Fibroblast of pulmonary artery (primary cell): ENCODE data around the gene KCNQ5.

ENCODE experiments used
- DNase-seq: peaks from one replicate; pipeline ENCODE4 v3.0.0-alpha.2; 2010; ENCODE audit warnings: low read depth
- H3K4me3 ChIP-seq: replicated peaks from 2 replicates; pipeline ENCODE4 v1.5.1; 2011; ENCODE audit warnings: low read depth, mild to moderate bottlenecking, control low read depth, low read length, moderate library complexity
- TF ChIP-seq, protein P1 (sequence below): IDR thresholded peaks from 2 replicates; pipeline ENCODE4 v1.5.1; 2011; ENCODE audit warnings: mild to moderate bottlenecking, control low read depth, low read length, inconsistent platforms; ENCODE audit errors: missing control alignments

The KCNQ5 gene

DNA sequence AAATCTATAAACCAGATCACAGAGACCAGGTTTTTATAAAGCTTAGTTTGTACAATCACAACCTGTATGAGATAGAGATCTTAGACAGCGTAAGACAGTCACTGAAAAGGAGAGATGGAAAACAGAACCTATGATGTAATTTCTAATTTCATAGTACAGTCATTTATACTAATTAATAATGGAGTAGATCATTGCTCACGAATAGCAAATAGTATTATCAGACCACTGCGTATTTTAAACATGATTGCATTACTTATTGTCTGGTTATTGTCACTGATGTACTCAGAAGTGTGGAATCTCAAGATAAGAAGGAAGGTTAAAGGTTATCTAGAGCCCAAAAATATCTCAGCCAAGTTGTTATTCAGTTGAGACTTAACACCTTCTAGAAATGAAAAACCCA, 487.8 kb downstream of the KCNQ5 start:
- H3K4me3 ChIP-seq, result no peak overlapping the region
- no peak for DNase-seq
- TF ChIP-seq, protein P1, sequence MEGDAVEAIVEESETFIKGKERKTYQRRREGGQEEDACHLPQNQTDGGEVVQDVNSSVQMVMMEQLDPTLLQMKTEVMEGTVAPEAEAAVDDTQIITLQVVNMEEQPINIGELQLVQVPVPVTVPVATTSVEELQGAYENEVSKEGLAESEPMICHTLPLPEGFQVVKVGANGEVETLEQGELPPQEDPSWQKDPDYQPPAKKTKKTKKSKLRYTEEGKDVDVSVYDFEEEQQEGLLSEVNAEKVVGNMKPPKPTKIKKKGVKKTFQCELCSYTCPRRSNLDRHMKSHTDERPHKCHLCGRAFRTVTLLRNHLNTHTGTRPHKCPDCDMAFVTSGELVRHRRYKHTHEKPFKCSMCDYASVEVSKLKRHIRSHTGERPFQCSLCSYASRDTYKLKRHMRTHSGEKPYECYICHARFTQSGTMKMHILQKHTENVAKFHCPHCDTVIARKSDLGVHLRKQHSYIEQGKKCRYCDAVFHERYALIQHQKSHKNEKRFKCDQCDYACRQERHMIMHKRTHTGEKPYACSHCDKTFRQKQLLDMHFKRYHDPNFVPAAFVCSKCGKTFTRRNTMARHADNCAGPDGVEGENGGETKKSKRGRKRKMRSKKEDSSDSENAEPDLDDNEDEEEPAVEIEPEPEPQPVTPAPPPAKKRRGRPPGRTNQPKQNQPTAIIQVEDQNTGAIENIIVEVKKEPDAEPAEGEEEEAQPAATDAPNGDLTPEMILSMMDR, result no peak

DNA sequence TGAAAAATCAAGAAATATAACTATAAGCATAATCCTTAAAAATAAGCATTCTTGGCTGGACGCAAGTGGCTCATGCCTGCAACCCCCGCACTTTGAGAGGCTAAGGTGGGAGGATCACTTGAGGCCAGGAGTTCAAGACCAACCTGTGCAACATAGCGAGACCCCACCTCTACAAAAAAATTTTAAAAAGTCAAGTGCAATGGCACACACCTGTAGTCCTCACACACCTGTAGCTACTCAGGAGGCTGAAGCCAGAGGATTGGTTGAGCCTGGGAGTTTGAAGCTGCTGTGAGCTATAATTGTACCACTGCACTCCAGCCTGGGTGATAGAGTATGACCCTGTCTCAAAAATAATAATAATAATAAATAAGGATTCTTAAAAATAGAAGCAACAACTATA, 494.5 kb downstream of the KCNQ5 start:
- no peak for DNase-seq
- TF ChIP-seq, protein P1, result no peak

DNA sequence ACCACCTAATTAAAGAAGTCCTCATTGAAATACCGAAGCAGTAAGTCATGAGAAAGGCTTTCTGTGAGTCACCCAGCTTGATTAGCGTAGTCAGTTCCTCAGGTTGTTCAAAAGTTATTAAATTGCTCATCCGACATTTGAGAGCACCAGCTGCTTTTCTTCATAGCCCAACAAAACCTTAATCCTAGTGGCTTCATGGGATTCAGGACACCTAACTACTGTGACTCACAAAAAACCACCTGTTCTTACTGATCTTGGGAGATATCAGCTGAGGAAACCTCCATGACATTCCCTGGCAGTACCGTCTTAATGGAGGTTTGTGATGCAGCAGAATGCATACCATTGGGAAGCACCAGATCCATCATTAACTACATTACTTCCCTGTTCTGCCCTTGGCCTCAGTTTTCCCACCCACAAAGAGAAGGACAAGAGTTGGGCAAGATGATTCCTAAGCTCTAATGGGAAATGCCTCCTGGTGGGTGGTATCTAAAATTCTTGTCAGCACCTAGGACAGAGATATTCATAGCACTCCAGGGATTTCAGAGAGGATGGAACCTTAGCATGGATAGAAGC, 499.6 kb downstream of the KCNQ5 start:
- H3K4me3 ChIP-seq, result no peak overlapping the region
- peak; percentile 63 for DNase-seq
- TF ChIP-seq, protein P1, result peak; percentile 38

More for the DNA sequence above, 494.5 kb downstream of the KCNQ5 start:
- H3K4me3 ChIP-seq, result no peak overlapping the region

GRCh38 chr6:73123632-73124329, 501.9 kb downstream of the KCNQ5 start:
- no peak for DNase-seq
- TF ChIP-seq, protein P1, result no peak
- H3K4me3 ChIP-seq, result no peak overlapping the region

DNA sequence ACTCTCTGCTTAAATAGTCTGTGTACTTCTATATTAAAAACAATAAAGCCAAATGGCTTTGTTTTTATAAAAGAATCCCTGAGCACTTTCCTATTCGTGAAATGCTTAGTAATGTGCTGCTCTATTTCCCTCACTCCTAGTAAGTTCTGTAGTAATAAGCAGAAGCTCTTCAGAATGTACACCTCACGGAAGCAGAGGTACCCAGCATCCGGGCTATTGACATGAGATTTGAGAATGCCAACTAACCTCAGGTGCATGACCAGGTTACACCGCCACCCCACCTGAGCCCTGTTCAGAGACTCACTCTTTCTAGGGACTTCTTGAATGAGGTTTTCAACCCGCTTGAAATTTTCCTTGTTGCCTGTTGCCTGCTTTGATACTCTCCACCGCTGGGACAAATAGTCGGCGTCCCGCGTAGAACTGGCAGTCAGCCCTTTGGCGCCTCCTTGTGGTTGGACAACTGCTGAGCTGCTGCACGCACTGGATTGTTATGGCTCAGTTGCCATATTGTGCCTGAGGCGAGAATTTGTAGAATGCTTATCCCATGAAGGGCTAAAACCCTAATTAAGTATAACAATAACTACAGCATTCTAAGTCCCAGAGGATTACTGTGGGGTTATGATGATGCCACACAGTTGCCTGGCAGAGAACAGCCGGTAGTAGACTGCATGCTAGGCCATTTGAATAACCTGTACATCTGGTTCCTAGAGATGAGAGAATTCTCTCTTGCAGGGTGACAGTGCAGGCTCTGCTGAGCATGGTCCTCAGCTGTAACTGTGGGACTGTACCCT, 508.0 kb downstream of the KCNQ5 start:
- TF ChIP-seq, protein P1, result peak; percentile 100
- DNase-seq, result peak; percentile 82
- H3K4me3 ChIP-seq, result no peak overlapping the region

DNA sequence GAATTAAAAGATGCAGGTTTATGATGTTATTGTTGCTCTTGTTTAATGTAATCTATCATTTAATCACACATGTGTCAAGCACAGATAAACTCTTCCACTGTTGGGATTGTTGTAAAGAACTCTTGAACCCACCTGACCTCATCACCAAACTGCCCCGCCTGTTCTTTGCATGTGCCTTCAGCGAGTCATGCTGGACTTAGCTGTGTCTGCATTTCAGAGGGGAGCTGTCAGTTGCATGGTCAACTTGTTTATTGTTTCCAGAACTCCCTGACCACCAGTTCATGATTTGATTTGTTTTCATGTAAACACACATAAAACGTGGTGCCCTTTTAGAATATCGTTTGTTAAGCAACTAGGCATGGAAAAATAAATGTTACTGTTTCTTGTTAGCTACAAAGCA, 509.8 kb downstream of the KCNQ5 start:
- TF ChIP-seq, protein P1, result no peak
- DNase-seq, result peak; percentile 14
- H3K4me3 ChIP-seq, result no peak overlapping the region
